Measurements from ENCODE around the gene GCN1. TPM values are rescaled to one million over a fixed set of nuclear protein-coding genes. Genes with fewer than 3 reads are reported as not detected.

Gene GCN1
- total and polyA plus RNA-seq, 2 experiments from 2014 or later, result 28.2 to 197 TPM

DNA sequence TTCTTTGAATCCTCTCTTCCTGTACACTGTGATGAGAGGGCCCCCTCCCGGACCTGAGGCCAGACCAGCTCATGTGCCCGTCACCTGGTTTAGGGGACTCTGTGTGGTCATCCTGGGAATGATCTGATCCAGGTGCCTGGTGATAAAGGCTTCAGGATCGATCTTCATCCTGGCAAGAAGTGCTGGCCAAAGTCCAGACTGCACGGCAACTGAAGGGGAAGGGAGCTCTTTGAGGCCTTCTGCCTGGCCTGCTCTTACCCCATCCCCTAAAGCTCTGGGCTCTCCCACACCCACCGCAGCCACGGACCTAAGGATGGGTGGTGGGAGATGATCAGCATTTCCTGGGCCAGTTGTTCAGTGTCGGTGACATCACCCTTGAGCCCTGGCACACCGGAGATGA, 31.8 kb downstream of the GCN1 start:
- Histone ChIP-seq H3K4me2 (no peak overlapping the region), H3K27ac (no peak overlapping the region), H3K4me3 (no peak overlapping the region), H3K36me3 (replicated peaks; ENCODE audit: insufficient read depth, low read depth) (no peaks in the 10 kb centered on the region), H3K9me2 (replicated peaks; ENCODE audit: insufficient read depth) (no peaks in the 10 kb centered on the region), H2AFZ (no peak overlapping the region), H3K4me1 (ENCODE audit: insufficient read depth) (no peaks in the 10 kb centered on the region), H3K79me2 (no peaks in the 10 kb centered on the region), H4K20me1 (ENCODE audit: insufficient read depth, poor library complexity, severe bottlenecking) (no peaks in the 10 kb centered on the region), H3K27me3 (no peaks in the 10 kb centered on the region), H3K9me3 (ENCODE audit: low read depth) (no peaks in the 10 kb centered on the region)
- no peak for DNase-seq (ENCODE audit: low spot score)
- TF ChIP-seq EZH2 (IDR thresholded peaks at IDR 0.05; ENCODE audit: borderline replicate concordance) (no peak), EZH2phosphoT487 (IDR thresholded peaks at IDR 0.05; ENCODE audit: low read depth, severe bottlenecking, unreplicated experiment) (no peak)
- TF ChIP-seq, protein P1, sequence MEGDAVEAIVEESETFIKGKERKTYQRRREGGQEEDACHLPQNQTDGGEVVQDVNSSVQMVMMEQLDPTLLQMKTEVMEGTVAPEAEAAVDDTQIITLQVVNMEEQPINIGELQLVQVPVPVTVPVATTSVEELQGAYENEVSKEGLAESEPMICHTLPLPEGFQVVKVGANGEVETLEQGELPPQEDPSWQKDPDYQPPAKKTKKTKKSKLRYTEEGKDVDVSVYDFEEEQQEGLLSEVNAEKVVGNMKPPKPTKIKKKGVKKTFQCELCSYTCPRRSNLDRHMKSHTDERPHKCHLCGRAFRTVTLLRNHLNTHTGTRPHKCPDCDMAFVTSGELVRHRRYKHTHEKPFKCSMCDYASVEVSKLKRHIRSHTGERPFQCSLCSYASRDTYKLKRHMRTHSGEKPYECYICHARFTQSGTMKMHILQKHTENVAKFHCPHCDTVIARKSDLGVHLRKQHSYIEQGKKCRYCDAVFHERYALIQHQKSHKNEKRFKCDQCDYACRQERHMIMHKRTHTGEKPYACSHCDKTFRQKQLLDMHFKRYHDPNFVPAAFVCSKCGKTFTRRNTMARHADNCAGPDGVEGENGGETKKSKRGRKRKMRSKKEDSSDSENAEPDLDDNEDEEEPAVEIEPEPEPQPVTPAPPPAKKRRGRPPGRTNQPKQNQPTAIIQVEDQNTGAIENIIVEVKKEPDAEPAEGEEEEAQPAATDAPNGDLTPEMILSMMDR (IDR thresholded peaks at IDR 0.05; ENCODE audit: poor library complexity), result no peak
- 95% methylated on average over 8 of the region's 8 CpGs for WGBS (ENCODE audit: low lambda C conversion rate, missing lambda C conversion rate)

- no peak for DNase-seq (ENCODE audit: low spot score)
- Histone ChIP-seq H3K9me2 (replicated peaks; ENCODE audit: insufficient read depth) (no peaks in the 10 kb centered on the region), H3K27me3 (no peaks in the 10 kb centered on the region), H3K4me2 (no peak overlapping the region), H3K4me3 (no peak overlapping the region), H2AFZ (no peak overlapping the region), H3K27ac (no peak overlapping the region), H3K36me3 (replicated peaks; ENCODE audit: insufficient read depth, low read depth) (no peaks in the 10 kb centered on the region), H3K4me1 (ENCODE audit: insufficient read depth) (no peaks in the 10 kb centered on the region), H3K9me3 (ENCODE audit: low read depth) (no peaks in the 10 kb centered on the region), H3K79me2 (no peaks in the 10 kb centered on the region), H4K20me1 (ENCODE audit: insufficient read depth, poor library complexity, severe bottlenecking) (no peaks in the 10 kb centered on the region)
- 98% methylated on average over 11 of the region's 11 CpGs for WGBS (ENCODE audit: low lambda C conversion rate, missing lambda C conversion rate)
- TF ChIP-seq, protein P1 (IDR thresholded peaks at IDR 0.05; ENCODE audit: poor library complexity), result no peak
- no peak for TF ChIP-seq EZH2phosphoT487 (IDR thresholded peaks at IDR 0.05; ENCODE audit: low read depth, severe bottlenecking, unreplicated experiment)
- no peak for TF ChIP-seq EZH2 (IDR thresholded peaks at IDR 0.05; ENCODE audit: borderline replicate concordance)
These were observed 32.7 kb downstream of the GCN1 start for GRCh38 chr12:120161852-120162251.

DNA sequence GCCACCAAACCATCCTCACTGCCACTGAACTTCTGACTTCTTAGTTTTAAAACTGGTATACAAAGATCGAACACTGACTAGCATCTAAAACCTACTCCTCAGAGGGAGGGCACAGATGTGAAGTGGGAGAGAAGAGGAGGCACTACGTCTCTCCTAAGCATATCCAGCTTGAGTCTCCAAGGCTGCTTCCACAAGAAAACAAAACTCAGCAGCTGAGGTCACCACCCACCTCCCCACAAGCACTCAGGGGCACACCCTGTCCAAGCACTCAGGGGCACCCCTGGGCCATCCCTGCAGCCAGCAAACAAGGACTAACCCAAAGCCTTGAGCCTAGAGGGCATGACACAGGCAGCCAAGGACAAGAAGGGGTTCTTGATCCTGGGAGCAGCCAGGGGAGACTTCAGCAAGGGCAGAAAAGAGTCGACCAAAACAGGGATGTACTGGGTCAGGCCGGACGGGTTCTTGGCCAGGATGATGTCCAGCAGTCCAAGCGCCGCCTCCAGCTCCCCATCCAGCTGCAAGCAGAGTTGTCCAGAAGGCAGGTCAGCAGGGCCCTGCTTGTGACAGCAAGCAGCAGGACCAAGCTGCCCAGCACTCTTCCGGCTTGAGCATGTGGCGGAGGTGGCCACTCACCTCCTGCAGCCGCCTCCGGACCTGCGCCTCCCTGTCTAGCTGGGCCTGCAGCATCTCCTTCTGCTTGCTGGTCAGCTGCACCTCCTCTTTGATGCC, 34.8 kb downstream of the GCN1 start:
- no peak overlapping the region for H3K27ac ChIP-seq
- no peak overlapping the region for H3K4me3 ChIP-seq
- H3K27me3 ChIP-seq, result no peaks in the 10 kb centered on the region
- H3K79me2 ChIP-seq, result no peaks in the 10 kb centered on the region
- H2AFZ ChIP-seq, result no peak overlapping the region
- no peaks in the 10 kb centered on the region for H4K20me1 ChIP-seq (ENCODE audit: insufficient read depth, poor library complexity, severe bottlenecking)
- no peaks in the 10 kb centered on the region for H3K9me3 ChIP-seq (ENCODE audit: low read depth)
- DNase-seq (ENCODE audit: low spot score), result no peak
- H3K36me3 ChIP-seq (replicated peaks; ENCODE audit: insufficient read depth, low read depth), result no peaks in the 10 kb centered on the region
- H3K9me2 ChIP-seq (replicated peaks; ENCODE audit: insufficient read depth), result no peaks in the 10 kb centered on the region
- H3K4me1 ChIP-seq (ENCODE audit: insufficient read depth), result no peaks in the 10 kb centered on the region
- WGBS (ENCODE audit: low lambda C conversion rate, missing lambda C conversion rate), result 98% methylated on average over 12 of the region's 12 CpGs
- no peak overlapping the region for H3K4me2 ChIP-seq
- TF ChIP-seq EZH2 (IDR thresholded peaks at IDR 0.05; ENCODE audit: borderline replicate concordance) (no peak), EZH2phosphoT487 (IDR thresholded peaks at IDR 0.05; ENCODE audit: low read depth, severe bottlenecking, unreplicated experiment) (no peak)
- TF ChIP-seq, protein P1 (IDR thresholded peaks at IDR 0.05; ENCODE audit: poor library complexity), result no peak
